ENCODE data around the gene C21orf91.

- TF ChIP-seq POLR2AphosphoS5 (IDR thresholded peaks at IDR 0.05) (no peak), CTCF (IDR thresholded peaks at IDR 0.05) (no peak), POLR2A (IDR thresholded peaks at IDR 0.05) (no peak), EP300 (IDR thresholded peaks at IDR 0.05) (no peak)
These were observed 32.9 kb downstream of the C21orf91 start for GRCh38 chr21:17786071-17786850.
